Stimulated activated CD8-positive, alpha-beta memory T cell treated with anti-CD3 and anti-CD28 coated beads, Interleukin-2, amount 100 ng/mL, for 48 hours (primary cell): ENCODE results near the gene ZDHHC1.
"Not testable (repeated sequence)": the region's sequence is repeated elsewhere in the genome, so short reads cannot be mapped to it uniquely, and the experiment has no call there.

Source experiments
- DNase-seq, 2 donors: peaks; one replicate each; pipeline ENCODE4 v3.0.0-alpha.2; 2020; ENCODE audit warnings: low read depth in 2 of 2

ZDHHC1 gene

DNA sequence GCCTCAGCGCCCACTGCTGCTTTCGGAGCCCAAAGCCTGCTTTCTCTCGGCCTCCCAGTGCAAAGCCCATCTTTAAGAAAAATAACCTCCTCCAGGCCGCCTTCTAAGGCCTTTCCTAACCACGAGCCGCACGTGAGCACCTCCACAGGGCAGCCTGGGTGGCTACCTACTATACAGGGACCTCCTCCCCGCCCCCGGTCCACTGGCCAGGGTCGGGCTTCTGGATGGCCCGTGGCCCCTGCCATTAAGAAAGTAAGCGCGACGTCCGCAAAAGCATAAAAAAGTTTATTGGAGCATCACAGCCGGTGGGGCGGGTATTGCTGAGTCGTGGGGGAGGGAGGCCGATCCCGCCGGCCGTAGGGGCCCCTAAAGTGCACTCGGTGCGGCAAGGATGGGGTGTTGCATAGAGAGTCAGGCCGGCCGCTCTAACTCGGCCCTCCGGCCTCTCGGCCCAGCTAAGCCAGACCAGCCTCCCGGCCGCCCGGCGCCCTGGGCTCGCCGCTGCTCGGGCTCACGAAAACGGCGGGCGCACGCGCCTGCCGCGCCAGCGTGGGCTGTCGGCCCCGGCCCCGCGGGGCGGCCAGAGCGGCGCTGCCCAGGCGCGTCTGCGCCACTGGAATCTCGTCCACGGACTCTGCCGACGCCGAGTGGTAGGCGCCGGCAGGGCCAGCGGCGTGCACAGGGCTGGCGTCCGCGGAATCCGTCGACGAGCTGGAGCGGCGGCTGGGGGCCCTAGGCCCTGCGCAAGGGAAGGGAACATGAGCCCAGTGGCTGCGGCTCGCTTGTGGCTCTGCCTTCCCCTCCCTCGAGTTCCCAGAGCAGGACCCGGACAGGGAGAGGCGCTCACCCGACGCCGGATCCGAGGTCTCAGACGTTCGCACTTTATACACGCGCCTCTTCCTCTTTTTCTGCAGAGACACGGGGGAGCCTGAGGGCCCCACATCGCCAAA, 21.8 kb downstream of the ZDHHC1 start:
- DNase-seq, result no peak

DNA sequence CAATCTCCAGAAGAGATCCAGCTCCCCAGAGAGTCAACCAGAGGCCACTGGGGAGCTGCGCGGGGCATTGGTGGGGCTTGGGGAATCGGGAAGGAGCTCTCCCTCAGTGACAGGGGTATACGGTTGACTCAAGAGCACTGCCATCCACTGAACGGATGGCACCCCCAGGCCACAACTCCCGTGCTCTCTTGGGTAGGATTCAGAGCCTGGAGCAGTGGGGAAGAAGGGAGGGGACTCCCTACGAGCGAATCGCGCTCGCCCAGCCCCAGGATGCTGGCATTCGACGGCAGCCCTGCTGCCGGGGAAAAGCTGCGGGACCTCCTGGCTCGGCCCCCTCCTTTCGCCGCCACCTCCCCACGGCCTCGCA, 22.5 kb downstream of the ZDHHC1 start:
- DNase-seq, result no peak

DNA sequence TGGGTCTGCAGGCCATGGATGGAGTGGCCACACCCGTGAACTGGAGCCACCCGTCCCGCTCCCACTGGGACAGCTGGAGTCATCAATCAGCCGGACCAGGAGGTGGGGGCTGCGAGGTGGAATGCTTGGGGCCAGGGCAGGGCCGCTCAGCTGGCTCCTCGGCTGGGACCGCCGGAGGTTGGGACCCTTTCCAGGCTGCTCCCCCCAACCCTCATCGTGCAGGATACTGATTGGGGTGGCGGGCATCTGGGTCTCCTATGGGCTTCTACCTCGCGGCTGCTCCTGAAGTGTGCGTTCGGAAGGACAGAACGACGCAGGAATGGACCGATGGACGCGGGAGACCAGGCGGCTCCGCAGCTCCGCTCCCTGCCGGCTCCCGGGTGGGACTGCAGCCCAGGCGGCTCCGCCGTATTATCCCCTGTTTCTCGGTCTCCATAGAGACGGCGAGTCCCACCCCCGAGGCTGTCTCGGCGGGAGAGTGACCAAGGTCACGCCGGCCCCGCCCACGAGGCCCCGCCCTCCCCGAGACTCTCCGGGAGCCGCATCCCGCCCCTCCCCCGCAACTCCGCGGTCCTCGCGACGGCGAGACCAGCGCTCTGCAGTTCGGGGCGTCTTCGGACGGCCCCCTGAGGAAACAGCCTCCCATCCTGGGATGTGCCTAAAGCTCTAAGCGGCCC, 23.0 kb downstream of the ZDHHC1 start, which contains the start of gene TPPP3:
TPPP3 (minus strand) TSS at position 388 of the 677 bp plus-strand sequence. CDS start 2,387 bp downstream, outside the sequence.
- peak; percentile 37 to 43 for DNase-seq

GRCh38 chr16:67392301-67393059, 23.8 kb downstream of the ZDHHC1 start:
- DNase-seq, result no peak

DNA sequence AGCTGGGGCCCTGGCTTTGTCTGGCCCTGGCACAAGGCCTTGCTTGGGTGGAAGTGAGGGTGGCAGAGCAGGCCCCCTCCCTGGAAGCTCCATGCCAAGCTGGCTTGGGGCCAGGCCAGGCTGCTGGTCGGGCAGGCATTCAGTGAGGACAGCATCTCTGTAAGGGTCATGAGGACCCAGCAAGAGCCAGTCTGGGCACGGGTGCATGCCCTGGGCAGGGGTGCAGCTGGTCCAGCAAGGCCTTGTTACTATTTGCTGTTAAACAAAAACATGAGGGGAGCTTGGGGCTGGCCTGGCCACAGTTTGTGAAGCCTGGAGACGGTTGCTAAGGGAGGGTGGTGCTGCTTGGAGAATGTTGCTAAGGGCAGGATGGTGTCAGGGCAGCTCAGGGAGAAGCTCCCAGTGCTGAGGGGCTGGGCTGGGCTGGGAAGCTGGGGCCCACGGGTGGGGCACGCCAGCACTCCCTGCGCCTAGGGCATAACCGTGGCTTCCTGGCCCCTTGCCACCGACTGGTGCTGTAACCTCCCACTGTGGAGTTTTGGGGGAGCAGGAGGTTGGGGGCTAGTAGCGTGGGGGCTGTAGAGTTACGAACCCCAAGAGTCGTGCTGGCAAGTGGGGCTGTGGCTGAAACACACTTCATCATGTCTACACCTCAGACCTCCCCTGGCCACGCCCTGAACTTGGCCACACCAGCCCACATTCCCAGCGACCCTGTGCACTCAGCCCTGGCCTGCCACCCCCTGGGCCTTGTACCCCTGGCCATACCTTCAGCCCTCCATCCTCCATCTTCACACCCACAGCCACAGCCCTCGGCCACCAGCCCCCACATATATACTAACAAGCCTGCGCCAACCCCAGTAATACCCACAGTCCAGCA, 24.6 kb downstream of the ZDHHC1 start:
- DNase-seq, result no peak

- no peak for DNase-seq
Measured at GRCh38 chr16:67390816-67391423, 25.4 kb downstream of the ZDHHC1 start.

GRCh38 chr16:67389911-67390815, 26.1 kb downstream of the ZDHHC1 start:
- no peak for DNase-seq

GRCh38 chr16:67388591-67388990, 27.7 kb downstream of the ZDHHC1 start:
- no peak for DNase-seq

DNA sequence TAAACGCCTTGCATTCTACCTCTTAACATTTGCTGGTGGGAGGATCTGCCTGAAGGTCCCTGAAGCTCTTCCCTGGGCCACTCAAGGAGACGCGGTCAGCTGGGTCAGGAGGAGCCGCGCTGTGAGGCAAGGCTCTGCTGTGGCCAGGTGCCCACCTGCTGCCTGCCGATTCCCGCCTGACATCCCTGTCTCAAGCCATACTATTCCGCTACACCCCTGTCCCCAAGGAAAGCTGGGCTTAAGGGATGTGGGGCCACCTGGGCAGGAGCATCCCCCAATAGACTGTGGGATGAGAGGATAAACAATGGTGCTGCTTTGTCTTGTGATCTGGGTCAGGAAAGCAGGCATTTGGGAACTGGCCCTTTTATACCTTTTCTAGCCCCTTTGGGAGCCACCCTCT, 28.1 kb downstream of the ZDHHC1 start:
- DNase-seq, result no peak

DNA sequence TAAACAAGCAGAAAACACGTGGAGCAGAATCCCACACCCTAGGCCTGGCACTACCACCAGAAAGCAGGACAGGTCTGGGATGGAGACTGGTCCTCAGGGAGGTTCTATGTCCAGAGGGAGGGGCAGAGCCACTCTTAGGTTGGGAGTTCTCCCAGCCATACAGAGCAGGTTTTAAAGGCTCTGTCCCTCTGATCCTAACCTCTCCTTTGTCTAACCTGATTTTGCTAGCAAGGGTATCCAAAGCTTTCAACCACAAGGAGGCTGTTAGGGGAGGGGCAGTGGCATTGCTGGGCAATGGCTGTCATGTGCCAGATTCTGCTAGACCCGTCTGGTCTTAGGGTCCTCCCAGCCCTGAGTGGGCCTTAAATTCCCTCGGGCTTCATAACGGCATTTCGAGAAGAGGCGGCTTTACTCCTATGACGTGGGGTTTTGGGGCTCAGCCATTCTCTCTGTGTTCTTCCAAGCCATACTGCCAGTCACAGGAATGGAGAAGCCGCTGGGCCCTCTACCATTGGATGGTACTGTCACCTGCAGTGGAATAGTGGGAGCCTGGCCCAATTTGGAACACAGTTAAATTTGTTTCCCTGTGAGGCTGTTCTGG, 28.7 kb downstream of the ZDHHC1 start:
- no peak for DNase-seq

DNA sequence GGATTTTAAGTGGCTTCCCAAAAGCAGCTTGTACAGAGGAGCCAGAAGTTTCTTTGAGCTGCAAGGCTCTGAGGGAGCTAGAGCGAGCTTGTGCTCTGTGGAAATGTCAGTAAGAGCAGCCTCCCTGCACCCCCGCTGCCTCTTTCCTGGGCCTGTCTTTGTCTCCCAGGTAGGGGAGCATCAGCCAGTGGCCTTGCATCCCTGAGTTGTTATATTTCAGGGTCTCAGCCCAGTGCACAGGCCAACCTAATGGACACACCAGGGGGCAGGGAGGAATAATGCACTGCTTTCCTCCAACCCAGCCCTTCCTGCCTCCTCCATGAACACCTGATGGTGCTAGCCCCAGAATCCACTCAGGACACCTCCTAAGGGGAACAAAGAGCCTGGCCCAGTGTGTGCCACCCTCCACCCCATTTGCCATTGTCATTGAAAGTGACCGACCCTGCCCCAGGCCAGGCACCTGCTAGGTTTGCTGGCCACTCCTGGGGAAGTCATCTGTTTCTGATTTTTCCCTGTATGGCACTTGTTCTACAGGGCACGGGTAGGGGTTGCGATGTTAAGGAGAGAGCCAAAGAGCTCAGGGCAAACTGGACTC, 29.3 kb downstream of the ZDHHC1 start:
- no peak for DNase-seq

GRCh38 chr16:67384778-67385510, 31.3 kb downstream of the ZDHHC1 start:
- no peak for DNase-seq

- DNase-seq, result no peak
Measured at GRCh38 chr16:67383284-67383683, 33.0 kb downstream of the ZDHHC1 start.

DNA sequence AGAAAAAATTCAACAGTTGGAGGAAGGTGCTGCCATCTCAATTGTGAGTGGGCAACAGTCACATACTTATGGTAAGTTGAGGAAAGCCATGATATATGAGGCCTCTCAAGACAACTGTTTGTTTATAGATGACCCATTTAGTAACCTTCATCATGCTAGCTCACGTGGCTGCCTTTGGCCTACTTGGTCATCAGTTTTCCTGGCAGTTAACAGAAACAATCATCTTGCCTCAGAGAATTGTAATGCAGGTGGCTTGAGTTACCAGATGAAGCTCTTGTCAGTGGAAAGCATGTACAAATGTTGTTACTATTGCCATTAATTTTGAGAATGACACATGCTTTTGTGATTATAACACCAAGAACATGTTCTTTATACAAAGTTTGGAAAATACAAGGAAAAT, 37.6 kb downstream of the ZDHHC1 start:
- DNase-seq, result no peak

GRCh38 chr16:67376012-67376411, 40.3 kb downstream of the ZDHHC1 start:
- not testable (repeated sequence) for DNase-seq

DNA sequence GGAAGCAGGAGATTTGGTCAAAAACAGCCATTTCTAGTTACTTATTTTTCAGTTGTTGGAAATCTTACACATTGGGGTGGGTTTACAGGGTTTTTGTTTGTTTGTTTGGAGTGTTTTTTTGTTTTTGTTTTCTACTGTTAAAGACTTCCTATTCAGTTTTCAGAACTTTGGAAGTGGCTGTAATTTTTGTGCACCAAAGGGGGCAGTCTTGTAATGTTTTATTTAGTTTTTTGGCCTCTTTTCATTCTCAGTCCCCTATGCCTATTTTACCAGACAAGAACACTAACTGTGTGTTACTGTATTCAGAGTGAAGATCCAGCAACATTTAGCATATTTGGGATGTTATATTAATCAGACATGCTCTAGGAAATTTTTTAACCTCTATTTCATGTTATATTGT, 43.6 kb downstream of the ZDHHC1 start:
- no peak for DNase-seq

GRCh38 chr16:67370661-67371060, 45.6 kb downstream of the ZDHHC1 start:
- no peak for DNase-seq

GRCh38 chr16:67364600-67365235, 51.6 kb downstream of the ZDHHC1 start:
- no peak for DNase-seq
